Stomach (tissue), 4 donors: Measurements from ENCODE around the gene TYW3.

ENCODE experiments used
- EP300 ChIP-seq: sonication (generic); formaldehyde crosslinking; IDR thresholded peaks from one replicate; pipeline ENCODE4 v1.6.1; 2017; ENCODE audit warnings: antibody characterized with exemption
- POLR2A ChIP-seq, 4 donors: fragments of 450-650 bp; IDR thresholded peaks; one replicate each; pipeline ENCODE4 v1.6.1; 2016; ENCODE audit warnings: antibody characterized with exemption in 4 of 4, control low read depth in 2 of 4, mild to moderate bottlenecking in 1 of 4, moderate library complexity in 1 of 4

- TF ChIP-seq EP300 (no peak), POLR2A (IDR thresholded peaks at IDR 0.05) (no peak)
Observed at GRCh38 chr1:74699331-74699730, 33.6 kb upstream of the TYW3 start.
